Activated CD4-positive, alpha-beta T cell treated with anti-CD3 and anti-CD28 coated beads, Interleukin-2, amount 50 U/mL, for 16 hours (primary cell): Measurements from ENCODE around the gene RFNG.

Source experiments
- DNase-seq: peaks from one replicate; pipeline ENCODE4 v3.0.0-alpha.2; 2020

The RFNG gene

DNA sequence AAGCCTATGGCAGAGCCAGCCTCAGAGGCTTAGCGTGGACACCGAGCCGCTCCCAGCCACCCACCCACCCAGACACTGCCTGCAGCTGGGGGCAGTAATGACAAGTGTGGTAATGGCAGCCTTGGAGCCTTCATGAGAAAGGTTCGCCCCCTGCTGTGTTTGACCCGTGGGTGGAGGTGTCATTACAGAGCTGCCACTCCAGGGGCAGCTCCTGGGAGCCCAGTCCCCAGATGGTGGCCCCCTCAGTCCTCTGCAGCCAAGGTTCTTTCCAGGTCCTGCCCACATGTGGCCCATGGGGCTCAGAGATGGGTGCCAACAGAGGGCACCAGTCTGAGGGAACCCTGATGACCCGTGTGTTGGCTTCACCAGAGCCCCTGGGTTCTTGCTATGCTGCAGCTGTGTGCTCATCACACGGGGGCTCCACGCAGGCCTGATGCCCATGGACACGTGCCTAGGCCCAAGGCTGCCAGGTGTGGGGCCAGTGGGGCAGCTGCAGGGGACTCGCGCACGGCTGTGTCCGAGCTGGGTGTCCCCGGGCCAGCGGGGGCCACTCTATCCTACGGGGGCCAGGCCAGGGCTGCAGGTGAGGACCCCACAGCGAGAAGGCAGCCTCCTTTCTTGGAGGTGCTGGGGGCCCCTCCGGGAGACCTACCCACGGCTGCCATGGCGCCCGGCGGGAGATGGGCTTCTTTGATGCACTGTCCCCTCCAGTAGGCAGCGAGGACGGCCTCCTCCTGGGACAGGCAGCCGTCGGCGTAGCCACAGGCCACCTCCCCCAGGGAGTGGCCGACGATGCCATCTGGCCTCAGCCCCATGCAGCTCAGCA lies 38.3 kb upstream of the RFNG start:
- no peak for DNase-seq

DNA sequence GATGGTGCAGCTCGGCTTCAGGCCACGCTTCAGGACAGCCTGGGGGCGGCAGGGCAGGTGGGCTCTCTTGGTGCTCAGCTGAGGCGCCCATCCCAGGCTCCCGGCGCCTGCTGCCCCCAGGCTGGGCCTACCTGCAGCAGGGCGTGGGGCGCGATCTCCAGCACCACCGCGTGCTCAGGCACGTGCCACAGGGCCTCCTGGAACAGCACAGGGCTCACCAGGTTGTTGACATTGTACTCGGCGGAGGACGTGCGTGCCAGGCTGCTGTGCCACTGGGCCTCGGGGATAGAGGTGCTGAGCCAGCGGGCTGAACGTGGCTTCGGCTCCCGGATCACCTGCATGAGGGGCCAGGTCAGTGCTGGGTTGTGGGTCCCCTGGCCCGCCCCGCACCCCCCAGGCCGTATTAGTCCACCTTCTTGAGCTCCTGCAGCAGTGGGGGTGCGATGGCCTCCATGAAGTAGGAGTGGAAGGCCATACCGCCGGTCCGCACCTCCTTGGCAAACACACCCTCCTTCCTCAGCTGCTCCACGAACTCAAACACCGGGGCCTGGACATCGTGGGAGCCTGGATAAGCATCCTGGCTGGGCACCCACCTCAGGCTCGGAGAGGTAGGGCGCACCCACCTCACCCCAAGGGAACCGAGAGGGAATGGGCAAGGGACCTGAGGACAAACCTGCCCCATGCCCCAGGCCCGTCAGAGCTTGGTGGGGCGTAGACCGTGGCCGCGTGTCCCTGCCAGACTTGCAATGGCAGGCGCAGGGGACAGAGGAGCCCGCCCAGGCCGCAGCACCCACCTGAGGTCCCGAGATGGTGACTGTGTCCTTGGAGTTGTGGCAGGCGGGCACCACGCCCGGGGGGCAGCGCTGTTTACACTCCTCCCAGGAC lies 37.5 kb upstream of the RFNG start:
- no peak for DNase-seq

DNA sequence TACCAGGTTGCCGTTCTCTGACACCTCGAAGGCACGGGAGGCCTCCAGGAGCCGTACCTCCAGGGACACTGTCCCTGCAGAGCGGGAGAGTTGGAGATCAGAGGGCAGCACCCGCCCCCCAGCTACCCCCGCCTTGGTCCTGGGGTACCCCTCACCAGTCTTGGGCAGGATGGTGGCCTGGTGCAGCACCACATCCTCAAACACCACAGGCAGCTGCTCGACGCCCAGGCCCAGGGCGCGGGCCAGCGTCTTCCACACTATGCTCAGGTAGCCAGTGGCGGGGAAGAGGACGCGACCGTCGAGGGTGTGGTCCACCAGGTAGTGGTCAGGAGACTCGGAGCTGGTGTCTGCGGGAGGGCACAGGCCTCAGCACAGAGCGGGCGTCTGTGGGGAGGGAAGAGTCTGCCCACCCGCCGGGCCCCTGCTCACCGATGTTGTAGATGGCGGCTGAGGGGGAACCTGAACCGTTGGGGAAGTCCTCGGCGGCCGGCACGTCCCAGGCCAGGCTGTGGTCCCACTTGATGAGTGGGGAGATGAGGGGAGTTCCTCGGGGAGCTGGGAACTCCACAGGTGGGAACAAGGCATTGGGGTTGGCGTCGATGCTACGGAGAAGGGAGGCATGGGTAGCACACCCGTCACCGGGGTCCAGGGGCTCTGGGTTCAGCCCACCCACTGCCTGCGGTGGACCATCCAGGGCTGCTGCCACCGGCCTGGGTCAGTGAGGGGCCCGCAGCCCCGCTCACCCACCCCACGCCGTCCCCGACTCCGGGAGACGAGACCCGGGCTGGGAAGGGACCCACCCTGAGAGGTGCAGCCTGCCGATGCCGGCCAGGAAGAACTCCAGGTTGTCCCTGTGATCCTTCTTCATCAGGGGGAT lies 36.6 kb upstream of the RFNG start:
- DNase-seq, result no peak

DNA sequence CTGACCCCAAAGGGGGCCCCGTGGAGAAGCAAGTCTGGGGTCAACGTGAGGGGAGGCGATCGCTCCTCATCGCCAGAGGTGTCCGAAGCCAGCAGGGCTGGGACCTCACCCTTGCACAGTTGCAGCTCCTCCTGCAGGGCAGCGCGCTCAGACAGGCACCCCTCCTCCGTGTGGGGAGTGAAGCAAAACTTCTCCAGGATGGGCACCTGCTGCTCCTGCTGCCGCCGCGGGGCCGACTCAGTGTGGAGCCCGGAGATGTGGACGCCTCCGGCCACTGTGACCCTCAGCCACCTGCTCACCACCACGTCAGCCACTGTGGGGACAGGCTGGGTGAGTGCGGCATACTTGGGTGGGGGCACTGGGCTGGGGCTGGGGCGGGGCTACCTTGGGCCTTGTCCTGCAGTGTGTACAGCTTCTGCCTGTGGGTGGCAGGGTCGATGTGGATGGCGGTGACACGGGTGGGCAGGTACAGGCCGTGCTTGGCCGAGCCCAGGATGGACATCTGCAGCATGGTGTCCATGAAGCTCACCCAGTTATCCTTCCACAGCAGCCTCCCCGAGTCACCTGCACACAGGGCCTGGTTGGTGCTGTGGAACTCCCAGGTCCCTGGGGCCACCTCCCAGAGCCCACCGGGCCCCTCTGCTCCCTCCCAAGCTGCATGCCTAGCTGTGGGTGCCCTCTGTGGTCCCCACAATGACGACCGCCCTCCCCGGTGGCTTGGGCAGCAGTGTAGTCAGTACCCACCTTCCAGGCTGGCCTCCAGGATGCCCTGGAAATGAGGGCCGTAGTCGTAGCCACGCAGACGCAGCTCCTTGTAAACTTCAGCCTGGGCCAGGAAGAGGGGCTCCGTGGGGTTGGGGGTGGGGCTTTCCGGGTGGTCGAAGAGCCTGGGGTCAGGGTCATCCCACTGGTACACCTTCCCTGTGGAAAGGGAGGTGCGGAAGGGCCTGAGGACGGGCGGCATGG lies 35.6 kb upstream of the RFNG start:
- DNase-seq, result no peak

DNA sequence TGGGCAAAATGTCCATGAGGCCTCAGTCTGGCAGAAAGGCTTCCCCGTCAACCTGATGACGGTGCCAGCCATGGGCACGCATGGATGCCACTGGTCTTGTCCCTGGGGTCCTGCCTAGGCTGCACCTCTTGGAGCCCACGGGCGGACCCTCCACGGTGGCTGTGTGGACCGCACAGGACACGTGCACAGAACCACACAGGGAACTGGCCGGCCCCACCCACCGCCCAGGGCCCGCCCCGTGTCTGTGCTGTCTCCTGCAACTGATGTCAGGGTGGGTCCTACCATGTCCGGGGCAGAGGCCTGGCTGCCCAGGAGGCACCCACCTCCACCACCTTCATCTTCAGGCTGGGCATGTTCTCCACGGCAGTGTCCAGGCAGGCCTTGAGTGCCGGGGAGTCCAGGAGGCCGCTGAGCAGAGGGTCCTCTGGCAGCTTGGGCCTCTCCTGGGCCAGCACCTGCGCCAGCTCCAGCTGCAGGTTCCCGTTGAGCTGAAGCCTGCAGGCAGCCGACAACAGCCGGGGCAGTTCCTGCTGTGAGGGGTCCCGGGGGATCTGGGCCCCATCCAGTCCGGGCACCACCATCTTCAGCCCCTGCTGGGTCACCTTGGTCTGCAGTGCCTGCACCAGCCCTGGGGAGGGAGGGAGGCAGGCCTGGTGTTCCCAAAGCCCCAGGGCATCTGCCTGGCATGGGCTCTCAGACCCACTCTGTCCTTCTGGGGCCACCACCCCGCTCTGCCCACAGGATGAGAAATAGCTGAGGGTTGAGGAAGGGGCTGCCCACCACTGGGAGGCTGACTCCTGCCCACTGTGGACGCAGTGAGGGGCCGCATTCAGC lies 34.5 kb upstream of the RFNG start:
- DNase-seq, result no peak

DNA sequence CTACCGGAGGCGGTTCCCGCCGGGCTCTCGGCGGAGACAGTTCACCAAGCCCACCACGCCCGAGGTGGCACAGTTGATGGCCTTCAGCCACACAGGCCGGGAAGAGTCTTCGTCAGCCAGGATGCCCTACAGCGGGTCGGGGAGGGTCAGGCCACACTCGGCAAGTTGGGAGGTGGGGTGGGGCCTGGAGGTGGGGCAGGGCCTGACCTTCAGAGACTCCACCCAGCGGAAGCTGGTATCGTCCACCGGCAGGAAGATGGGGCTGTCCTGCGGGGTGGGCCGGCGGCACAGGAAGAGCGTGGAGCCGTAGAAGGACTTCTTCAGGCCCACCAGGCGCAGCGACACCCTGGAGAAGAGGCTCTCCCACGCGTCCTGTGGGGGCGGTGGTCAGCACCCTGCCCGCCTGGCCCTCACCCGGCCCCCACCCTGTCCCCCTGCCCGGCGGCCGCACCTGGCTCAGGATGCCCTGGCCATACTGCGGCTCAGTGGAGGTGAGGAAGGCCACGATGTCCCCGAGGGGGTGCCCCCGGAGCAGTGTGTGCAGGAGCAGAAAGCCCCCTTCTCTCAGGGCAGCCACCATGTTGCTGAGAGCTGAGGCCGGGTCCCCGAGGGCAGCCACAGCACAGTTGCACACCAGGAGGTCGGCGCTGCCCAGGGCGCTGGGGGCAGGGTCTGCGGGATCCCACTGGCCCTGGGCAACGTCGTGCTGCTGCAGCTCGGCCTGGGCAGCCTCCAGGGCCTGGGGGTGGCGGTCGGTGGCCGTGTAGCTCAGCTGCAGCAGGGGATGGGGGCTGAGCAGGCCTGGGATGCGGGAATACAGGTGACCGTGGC lies 33.6 kb upstream of the RFNG start:
- no peak for DNase-seq

GRCh38 chr17:82084373-82085030 lies 32.9 kb upstream of the RFNG start:
- DNase-seq, result no peak

DNA sequence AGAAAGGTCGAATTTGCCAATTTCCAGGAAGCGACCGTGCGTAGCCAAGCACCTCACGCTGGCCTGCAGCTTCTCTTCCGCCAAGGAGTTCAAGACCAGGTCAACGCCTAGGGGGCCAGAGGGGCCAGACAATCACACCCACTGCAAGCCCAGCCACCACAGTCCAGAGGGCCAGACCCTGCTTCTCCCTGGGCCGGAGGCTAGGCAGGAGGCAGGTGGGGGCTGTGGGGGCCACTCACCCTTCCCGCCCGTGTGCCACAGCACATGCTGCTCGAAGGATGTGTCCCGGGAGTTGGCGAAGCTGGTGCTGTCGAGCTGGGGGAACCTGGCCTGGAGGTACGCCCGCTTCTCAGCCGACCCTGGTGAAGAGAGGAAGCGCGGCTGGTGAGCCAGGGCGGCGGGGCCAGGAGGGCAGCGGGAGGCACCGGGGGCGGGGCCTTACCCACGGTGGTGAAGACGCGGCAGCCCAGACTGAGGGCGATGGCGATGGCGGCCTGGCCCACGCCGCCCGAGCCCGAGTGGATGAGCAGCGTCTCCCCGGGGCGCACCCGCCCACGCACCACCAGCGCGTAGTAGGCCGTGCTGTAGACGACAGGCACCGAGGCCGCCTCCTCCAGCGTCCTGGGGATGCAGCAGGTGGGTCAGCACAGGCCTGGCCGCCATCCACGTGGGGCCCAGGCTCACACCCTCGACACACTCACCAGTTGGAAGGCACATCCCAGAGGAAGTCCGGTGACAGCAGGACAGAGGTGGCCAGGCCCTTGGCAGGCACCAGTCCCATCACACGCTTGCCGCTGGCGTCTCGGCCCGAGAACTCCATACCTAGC lies 32.1 kb upstream of the RFNG start:
- DNase-seq, result no peak

- DNase-seq, result no peak
These were observed 31.4 kb upstream of the RFNG start for GRCh38 chr17:82083009-82083408.

- DNase-seq, result no peak
These were observed 30.8 kb upstream of the RFNG start for GRCh38 chr17:82082456-82082855.

- no peak for DNase-seq
These were observed 30.4 kb upstream of the RFNG start for GRCh38 chr17:82081966-82082365.

DNA sequence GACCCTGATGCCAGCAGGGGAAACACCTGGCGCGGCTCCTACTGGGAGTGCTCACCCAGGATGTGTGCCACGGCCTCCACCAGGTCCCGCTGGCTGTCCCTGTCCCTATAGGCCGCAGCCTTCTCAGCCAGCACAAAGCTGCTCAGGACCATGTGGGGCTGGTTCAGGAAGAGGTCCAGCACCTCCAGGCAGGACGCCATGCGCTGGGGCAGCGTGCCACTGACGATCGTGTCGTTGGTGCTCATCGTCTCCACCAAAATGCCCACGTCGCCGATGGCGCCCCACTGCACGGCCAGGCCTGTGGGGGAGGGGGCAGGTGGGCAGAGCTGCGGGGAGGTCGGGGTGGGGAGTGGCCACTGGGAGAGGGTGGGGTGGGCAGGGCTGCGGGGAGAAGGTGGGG lies 29.9 kb upstream of the RFNG start:
- no peak for DNase-seq

DNA sequence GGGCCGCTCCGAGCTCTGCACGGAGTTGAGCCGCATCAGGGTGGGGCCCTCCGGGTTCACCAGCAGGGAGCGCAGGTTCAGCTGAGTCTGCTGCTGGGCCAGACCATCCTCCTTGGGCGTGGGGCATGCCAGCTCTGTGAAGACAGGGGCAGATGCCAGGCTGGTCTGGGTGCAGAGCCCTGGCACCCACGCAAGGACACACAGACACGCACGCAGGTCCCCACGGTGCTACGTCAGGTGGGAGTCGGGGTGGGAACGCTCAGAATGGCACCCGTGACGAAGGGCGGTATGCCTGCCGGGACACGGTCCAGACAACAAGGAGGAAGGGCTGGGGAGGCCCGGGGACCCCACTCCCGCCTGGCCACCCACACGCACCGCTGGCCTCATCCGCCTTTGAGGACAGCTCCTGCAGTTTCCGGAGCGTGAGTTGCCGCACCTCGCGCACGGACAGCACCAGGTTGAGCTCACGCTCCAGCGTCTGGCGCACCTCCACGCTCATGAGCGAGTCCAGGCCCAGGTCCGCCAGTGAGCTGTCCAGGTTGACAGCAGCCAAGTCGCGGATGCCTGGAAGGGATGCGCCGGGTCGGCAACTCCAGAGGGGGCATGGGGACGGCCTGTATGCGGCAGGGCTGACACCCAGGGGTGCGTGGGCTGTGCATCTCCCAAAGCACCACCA lies 29.3 kb upstream of the RFNG start:
- no peak for DNase-seq

- DNase-seq, result no peak
These were observed 28.6 kb upstream of the RFNG start for GRCh38 chr17:82080048-82080788.

DNA sequence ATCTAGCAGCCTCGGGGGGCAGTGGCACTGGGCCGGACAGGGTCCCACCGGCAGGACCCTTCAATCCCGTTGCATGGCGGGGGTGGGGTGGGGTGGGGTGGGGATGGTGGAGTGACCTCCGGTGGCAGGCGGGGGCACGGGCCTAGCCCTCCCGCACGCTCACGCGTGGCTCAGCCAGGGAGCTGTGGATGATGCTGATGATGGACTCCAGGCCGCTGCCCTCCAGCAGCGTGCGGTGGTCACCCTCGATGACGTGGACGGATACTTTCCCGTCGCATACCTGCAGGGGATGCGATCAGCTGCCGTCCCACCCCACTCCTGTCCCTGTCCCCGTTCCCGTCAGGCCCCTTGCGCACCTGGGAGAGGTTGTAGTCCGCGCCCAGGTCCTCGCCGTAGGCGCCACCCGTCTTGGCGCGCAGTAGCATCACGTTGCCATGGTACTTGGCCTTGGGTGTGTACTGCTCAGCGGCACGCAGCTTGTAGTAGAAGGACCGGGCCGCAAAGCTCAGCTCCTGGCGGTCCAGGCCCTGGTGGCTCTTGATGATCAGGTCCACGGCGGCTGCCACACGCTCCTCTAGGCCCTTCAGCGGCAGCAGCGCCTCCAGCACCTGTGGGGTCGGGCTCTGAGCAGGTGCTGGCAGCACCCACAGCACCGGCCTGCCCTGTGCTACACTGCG lies 27.5 kb upstream of the RFNG start:
- no peak for DNase-seq

- DNase-seq, result no peak
These were observed 26.8 kb upstream of the RFNG start for GRCh38 chr17:82078433-82078832.
